GM23248 (cell line): Measurements from ENCODE around the gene GALNT12.

ENCODE experiments used
- EZH2 ChIP-seq: fragments of 200-600 bp; sonication (generic); IDR thresholded peaks from 2 replicates; pipeline ENCODE4 v1.6.1; 2018; ENCODE audit warnings: antibody characterized with exemption, mild to moderate bottlenecking; ENCODE audit not compliant: insufficient read depth, poor library complexity, severe bottlenecking
- EZH2phosphoT487 ChIP-seq: fragments of 200-600 bp; sonication (generic); IDR thresholded peaks from 2 replicates; pipeline ENCODE4 v1.6.1; 2018; ENCODE audit warnings: antibody characterized with exemption, moderate library complexity, mild to moderate bottlenecking, low read depth; ENCODE audit not compliant: insufficient read depth

- TF ChIP-seq EZH2 (no peak), EZH2phosphoT487 (no peak)
Observed at GRCh38 chr9:98882569-98882923, 75.1 kb downstream of the GALNT12 start.
